ENCODE data around the gene CNTLN. TPM values are rescaled to one million over a fixed set of nuclear protein-coding genes. Genes with fewer than 3 reads are reported as not detected.

CNTLN gene
- total and polyA plus RNA-seq, 2 experiments from 2014 or later, result 17.7 to 21.8 TPM

DNA sequence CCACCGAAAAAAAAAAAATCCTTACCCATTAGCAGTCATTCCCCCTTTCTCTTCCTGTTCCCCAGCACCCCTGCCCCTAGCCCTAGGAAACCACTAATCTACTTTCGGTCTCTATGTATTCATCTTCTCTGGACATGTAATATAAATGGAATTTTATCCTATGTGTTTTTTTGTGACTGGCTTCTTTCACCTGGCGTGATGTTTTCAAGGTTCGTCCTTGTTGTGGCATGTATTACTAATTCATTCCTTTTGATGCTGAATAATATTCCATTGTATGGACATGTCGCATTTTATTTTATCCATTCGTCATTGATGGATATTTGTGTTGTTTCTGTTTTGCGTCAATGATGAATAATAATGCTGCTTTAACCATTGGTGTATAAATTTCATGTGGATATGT lies 401.2 kb downstream of the CNTLN start (continued):
- TF ChIP-seq CTCF (conservative IDR thresholded peaks at IDR 0.05; ENCODE audit: low read depth in 2 of 2), result no peak
- TF ChIP-seq, protein P1, sequence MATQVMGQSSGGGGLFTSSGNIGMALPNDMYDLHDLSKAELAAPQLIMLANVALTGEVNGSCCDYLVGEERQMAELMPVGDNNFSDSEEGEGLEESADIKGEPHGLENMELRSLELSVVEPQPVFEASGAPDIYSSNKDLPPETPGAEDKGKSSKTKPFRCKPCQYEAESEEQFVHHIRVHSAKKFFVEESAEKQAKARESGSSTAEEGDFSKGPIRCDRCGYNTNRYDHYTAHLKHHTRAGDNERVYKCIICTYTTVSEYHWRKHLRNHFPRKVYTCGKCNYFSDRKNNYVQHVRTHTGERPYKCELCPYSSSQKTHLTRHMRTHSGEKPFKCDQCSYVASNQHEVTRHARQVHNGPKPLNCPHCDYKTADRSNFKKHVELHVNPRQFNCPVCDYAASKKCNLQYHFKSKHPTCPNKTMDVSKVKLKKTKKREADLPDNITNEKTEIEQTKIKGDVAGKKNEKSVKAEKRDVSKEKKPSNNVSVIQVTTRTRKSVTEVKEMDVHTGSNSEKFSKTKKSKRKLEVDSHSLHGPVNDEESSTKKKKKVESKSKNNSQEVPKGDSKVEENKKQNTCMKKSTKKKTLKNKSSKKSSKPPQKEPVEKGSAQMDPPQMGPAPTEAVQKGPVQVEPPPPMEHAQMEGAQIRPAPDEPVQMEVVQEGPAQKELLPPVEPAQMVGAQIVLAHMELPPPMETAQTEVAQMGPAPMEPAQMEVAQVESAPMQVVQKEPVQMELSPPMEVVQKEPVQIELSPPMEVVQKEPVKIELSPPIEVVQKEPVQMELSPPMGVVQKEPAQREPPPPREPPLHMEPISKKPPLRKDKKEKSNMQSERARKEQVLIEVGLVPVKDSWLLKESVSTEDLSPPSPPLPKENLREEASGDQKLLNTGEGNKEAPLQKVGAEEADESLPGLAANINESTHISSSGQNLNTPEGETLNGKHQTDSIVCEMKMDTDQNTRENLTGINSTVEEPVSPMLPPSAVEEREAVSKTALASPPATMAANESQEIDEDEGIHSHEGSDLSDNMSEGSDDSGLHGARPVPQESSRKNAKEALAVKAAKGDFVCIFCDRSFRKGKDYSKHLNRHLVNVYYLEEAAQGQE (IDR thresholded peaks at IDR 0.05; ENCODE audit: unreplicated experiment), result no peak
- TF ChIP-seq POLR2AphosphoS5 (IDR thresholded peaks at IDR 0.05; ENCODE audit: low read depth), result no peak
- no peak for TF ChIP-seq NANOG (IDR thresholded peaks at IDR 0.05; ENCODE audit: borderline replicate concordance)
- TF ChIP-seq, protein P2, sequence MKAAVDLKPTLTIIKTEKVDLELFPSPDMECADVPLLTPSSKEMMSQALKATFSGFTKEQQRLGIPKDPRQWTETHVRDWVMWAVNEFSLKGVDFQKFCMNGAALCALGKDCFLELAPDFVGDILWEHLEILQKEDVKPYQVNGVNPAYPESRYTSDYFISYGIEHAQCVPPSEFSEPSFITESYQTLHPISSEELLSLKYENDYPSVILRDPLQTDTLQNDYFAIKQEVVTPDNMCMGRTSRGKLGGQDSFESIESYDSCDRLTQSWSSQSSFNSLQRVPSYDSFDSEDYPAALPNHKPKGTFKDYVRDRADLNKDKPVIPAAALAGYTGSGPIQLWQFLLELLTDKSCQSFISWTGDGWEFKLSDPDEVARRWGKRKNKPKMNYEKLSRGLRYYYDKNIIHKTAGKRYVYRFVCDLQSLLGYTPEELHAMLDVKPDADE (IDR thresholded peaks at IDR 0.05), result no peak
- TF ChIP-seq CREB1 (CRISPR knock-in tag; IDR thresholded peaks at IDR 0.05; ENCODE audit: low read depth), result no peak
- no peak for TF ChIP-seq STAT1 (IDR thresholded peaks at IDR 0.05; ENCODE audit: unreplicated experiment)
- TF ChIP-seq EZH2phosphoT487 (IDR thresholded peaks at IDR 0.05; ENCODE audit: unreplicated experiment), result no peak
- TF ChIP-seq ZNF114 (CRISPR knock-in tag; IDR thresholded peaks at IDR 0.05), result no peak

DNA sequence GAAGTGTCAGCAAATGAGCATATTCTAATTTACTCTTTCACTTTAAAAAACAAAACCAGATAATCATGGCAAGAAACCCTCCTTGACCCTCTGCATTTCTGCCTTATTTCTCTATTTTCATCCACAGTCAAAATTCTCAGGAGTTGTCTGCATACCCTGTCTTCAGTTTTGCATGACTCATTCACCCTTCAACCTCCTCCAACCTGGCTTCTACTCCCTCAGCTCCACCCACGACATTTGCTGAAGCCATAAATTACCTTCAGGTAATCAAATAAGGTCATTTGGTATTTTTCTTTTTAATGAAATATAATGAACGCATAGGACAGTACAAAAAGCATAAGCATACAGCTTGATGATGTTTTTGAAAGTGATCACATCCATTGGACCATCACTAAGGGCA lies 416.2 kb downstream of the CNTLN start:
- Histone ChIP-seq H2AFZ (no peak overlapping the region), H3K27me3 (ENCODE audit: insufficient read depth) (no peaks in the 10 kb centered on the region), H3F3A (replicated peaks; ENCODE audit: low read depth) (no peaks in the 10 kb centered on the region), H3K9me2 (ENCODE audit: insufficient read depth) (no peaks in the 10 kb centered on the region), H3K27ac (ENCODE audit: low read depth) (no peak overlapping the region), H3K79me2 (replicated peaks; ENCODE audit: insufficient read depth) (no peaks in the 10 kb centered on the region), H3K4me1 (ENCODE audit: insufficient read depth) (no peaks in the 10 kb centered on the region), H4K20me1 (replicated peaks; ENCODE audit: insufficient read depth) (no peaks in the 10 kb centered on the region), H3K4me2 (no peak overlapping the region), H3K4me3 (no peak overlapping the region), H3K36me3 (ENCODE audit: insufficient read depth) (no peaks in the 10 kb centered on the region)
- H3K4me1 Mint-ChIP-seq, result no peaks in the 10 kb centered on the region
- H3K36me3 Mint-ChIP-seq (ENCODE audit: low read depth), result peaks cover 2% of the 10 kb centered on the region; the same call in 1 of the 3 replicates
- H3K27ac Mint-ChIP-seq, result no peak overlapping the region
- H3K9me3 Mint-ChIP-seq, result peaks cover 24% of the 10 kb centered on the region
- DNase-seq (ENCODE audit: low spot score) (no peak), ATAC-seq (no peak)
- H3K27me3 Mint-ChIP-seq (ENCODE audit: insufficient read depth, low read depth, poor library complexity), result peaks cover 3% of the 10 kb centered on the region
- H3K4me3 Mint-ChIP-seq, result no peak overlapping the region
- TF ChIP-seq ZNF462 (CRISPR knock-in tag; IDR thresholded peaks at IDR 0.05) (no peak), ZNF114 (CRISPR knock-in tag; IDR thresholded peaks at IDR 0.05) (no peak)
